HG03066 (cell line): ENCODE data around the gene ASRGL1.
"Not testable (repeated sequence)": the region's sequence is repeated elsewhere in the genome, so short reads cannot be mapped to it uniquely, and the experiment has no call there.

Source experiments
- ATAC-seq: cut with Tn5 transposase; IDR thresholded peaks from one replicate; pipeline ENCODE4 v1.9.1; 2021; ENCODE audit warnings: low read depth; ENCODE audit not compliant: unreplicated experiment

The ASRGL1 gene

DNA sequence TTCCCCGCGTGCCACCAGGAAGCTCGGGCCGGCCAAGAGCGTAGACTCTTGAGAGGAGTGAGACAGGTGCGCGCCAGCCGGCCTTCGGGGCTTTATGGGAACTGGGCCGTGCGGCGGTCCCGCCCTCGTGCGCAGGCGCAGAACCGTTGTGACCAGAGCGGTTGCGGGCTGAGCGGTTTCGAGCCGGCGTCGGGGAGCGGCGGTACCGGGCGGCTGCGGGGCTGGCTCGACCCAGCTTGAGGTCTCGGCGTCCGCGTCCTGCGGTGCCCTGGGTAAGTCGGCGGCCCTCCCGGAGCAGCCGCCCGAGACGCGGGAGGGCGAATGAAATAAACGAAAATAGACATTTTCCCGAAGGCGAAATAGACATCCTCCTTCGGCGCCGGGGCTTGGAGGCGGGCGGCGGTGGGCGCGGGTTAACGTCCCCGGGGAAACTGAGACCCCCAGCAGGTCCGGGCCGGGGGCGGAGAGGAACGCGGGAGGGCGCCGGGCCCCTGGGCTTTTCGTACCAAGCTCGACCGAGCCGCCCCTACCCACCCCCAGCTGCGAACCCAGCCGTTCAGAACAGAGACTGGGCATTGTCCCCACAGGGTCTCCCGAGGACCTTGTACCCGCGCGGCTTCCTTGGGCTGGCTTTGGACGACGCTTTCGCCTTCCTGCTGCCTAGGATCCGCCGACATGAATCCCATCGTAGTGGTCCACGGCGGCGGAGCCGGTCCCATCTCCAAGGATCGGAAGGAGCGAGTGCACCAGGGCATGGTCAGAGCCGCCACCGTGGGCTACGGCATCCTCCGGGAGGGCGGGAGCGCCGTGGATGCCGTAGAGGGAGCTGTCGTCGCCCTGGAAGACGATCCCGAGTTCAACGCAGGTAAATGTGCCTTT lies at the start of gene ASRGL1:
Gene ASRGL1, plus strand, starts transcription at position 146 of the 879 bp plus-strand sequence. Its CDS starts 530 bp downstream, at position 676.
- ATAC-seq = no peak

- no peak for ATAC-seq
Observed at GRCh38 chr11:62295504-62295903, 41.7 kb upstream of the ASRGL1 start.

GRCh38 chr11:62298975-62299374 lies 38.3 kb upstream of the ASRGL1 start, which contains the start of gene SCGB1D4:
SCGB1D4 (minus strand) TSS chr11:62299075; CDS start chr11:62299010, 65 bp downstream.
- no peak for ATAC-seq

DNA sequence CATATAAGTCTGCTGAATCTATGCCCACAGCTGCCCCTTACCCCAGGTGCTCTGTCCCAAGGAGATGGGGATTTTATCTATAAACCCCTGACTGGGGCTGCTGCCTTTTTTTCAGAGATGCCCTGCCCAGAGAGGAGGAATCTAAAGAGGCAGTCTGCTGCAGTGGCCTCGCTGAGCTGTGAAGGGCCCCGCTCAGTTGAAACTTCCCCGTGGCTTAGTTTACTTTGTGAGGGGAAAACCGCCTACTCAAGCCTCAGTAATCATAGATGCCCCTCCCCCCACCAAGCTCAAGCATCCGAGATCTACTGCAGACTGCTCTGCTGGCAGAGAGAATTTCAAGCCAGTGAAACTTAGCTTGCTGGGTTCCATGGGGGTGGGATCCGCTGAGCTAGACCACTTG lies 31.0 kb upstream of the ASRGL1 start:
- ATAC-seq = no peak

- ATAC-seq = no peak
Observed at GRCh38 chr11:62307950-62308349, 29.3 kb upstream of the ASRGL1 start.

DNA sequence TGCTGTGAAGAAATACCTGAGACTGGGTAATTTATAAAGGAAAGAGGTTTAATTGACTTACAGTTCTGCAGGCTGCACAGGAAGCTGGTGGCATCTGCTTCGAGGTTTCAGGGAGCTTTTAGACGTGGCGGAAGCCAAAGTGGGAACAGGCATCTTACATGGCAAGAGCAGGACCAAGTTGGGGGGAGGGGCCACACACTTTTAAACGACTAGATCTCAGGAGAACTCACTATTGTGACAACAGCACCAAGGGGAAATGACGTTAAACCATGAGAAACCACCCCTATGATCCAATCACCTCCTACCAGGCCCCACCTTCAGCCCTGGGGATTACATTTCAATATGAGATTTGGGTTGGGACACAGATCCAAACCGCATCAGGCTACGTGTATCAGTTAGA lies 27.3 kb upstream of the ASRGL1 start:
- no peak for ATAC-seq

- no peak for ATAC-seq
Observed at GRCh38 chr11:62315431-62315830, 21.8 kb upstream of the ASRGL1 start.

DNA sequence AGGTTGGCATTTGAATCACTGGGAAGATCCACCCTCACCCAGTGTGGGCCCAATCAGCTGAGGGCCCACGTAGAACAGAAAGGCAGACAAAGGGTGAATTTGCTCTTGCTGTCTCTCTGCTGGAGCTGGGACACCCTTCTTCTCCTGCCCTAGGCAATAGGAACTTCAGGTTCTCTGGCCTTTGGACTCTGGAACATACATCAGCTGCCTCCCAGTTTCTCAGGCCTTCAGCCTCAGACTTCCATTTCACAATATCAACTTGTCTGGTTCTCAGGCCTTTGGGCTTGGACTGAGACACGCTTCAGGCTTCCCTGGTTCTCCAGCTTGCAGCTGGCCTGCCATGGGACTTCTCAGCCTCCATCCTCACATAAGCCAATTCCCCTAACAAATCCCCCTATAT lies 14.7 kb upstream of the ASRGL1 start:
- no peak for ATAC-seq

DNA sequence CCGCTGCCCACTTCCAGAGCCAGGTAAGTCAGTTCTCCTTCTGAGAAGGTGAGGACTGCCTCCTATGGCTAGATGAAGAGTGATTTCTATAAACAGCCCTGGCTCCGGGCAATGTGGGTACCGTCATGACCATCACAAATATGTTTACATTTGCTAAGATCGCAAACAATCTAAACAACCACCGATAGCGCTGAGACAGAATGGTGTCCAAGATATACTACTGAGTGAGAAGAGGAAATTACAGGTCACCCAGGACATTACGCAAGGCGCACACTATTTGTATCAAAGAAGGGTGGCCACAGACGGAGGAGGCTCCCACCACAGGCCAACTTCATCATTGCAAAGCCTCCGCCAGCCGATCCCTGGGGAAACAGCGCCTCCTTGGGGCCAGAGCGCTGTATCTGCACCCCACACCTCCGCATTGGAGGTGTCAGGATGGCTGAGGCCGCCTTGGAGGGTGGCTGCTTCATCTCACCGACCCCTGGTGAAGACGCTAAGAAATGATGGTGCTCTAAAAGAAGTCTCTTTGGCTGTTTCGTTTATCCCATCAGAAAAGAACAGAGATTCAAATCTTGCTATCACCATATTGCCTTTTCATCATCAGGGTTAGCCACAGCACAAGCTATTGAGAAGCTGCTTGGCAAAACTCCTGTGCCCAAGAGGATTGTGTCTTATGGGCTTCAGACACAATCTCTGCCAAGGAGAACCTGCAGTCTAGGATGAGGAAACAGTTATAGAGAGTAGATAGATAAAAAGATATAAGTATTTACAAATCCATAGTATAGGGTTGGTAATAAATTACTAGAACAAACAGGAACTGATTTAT lies 12.3 kb upstream of the ASRGL1 start:
- no peak for ATAC-seq

DNA sequence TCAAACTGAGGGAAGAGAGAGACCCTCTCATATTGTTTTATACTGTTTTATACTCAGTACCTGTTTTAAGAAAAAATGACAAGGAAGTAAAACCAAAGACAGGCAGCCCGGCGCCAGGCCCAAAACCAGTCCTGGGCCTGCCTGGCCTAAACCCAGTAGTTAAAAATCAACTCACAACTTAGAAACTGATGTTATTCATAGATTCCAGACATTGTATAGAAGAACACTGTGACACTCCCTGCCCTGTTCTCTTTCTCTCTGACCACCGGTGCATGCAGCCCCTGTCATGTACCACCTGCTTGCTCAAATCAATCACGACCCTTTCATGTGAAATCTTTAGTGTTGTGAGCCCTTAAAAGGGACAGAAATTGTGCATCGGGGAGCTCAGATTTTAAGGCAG lies 11.5 kb upstream of the ASRGL1 start:
- ATAC-seq = not testable (repeated sequence)

DNA sequence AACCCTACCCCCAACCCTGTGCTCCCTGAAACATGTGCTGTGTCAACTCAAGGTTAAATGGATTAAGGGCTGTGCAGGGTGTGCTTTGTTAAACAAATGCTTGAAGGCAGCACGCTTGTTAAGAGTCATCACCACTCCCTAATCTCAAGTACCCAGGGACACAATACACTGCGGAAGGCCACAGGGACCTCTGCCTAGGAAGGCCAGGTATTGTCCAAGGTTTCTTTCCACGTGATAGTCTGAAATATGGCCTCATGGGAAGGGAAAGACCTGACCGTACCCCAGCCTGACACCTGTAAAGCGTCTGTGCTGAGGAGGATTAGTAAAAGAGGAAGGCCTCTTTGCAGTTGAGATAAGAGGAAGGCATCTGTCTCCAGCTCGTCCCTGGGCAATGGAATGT lies 10.5 kb upstream of the ASRGL1 start:
- ATAC-seq = not testable (repeated sequence)

- ATAC-seq = not testable (repeated sequence)
Observed at GRCh38 chr11:62327541-62327940, 9.7 kb upstream of the ASRGL1 start.

DNA sequence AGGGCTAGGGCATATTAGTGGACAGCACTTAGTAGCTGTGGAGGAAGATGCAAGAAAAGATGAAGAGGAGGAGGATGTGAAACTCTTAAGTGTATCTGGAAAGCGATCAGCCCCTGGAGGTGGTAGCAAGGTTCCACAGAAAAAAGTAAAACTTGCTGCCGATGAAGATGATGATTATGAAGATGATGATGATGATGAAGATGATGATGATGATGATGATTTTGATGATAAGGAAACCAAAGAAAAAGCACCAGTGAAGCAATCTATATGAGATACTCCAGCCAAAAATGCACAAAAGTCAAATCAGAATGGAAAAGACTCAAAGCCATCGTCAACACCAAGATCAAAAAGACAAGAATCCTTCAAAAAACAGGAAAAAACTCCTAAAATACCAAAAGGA lies 6.0 kb upstream of the ASRGL1 start:
- not testable (repeated sequence) for ATAC-seq

DNA sequence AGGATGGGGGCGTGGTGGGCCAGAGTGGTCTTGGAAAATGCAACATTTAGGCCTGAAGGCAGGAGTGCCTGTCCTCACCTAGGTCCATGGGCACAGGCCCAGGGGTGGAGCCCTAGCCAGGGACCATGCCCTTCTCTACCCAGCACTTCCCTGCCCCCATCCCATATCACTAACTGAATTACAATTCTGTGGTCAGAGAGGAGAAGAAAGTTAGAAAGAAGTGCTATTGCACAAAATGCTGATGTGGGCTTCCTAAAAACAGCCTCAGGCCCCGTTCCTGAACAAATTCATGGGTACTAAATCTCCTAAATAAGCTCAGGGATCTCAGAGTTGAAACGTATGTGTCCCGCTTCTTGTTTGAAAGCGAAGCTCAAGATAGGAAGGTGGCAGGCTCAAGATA lies 3.5 kb upstream of the ASRGL1 start:
- ATAC-seq = no peak

DNA sequence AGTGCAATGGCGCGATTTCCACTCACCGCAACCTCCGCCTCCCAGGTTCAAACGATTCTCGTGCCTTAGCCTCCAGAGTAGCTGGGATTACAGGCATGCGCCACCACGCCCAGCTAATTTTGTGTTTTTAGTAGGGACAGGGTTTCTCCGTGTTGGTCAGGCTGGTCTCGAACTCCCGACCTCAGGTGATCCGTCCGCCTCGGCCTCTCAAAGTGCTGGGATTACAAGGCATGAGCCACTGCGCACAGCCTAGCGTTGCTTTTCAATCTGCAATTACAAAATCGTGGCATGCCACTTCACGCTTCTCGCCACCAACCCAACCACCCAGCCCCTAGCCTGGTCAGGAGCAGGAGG lies 322 bp upstream of the ASRGL1 start:
- not testable (repeated sequence) for ATAC-seq

DNA sequence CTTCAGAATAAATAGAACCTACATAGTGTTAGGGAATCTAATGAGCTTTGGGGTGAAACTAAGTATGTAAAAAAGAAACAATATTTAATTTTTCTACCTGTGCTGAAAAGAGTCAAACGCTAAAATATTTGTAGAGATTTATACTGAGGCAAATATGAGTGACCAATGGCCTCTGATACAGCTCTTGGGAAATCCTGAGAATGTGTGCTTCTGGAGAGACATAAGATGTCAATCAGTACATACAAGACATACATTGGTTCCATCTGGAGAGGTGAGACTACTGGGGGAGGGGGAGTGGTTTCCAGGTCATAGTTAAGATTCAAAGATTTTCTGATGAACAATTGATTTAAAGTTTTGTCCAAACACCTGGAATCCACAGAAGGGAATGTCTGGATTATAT lies 970 bp downstream of the ASRGL1 start:
- no peak for ATAC-seq

DNA sequence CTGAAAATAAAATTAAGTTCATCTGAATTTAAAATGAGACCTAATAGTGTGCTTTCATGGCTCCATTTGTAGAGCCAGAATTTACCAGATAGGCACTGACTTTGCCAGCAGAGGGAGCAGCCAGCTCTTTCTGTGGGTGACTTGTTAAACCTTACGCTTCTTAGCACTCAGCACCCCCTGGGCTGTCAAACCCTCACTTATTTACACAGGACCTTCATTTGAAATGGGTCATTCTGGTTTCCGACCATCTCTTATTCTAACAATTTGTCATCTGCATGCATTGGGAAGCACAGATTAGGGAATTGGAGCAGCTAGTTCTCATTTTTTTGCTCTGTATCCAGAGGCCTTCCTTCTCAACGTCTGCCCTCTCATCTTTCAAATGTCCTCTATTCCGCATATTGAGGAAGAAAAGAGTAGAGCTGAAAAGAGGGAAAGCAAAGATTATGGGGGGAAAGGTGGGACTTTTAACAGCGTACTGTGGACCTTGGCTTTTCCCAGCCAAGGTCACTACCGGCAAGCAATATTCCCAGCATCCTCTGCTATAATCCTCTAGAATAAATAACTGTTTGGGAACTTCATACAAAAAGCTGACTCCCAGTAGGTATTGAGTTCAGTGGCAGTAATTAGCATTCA lies 3.1 kb downstream of the ASRGL1 start:
- no peak for ATAC-seq

DNA sequence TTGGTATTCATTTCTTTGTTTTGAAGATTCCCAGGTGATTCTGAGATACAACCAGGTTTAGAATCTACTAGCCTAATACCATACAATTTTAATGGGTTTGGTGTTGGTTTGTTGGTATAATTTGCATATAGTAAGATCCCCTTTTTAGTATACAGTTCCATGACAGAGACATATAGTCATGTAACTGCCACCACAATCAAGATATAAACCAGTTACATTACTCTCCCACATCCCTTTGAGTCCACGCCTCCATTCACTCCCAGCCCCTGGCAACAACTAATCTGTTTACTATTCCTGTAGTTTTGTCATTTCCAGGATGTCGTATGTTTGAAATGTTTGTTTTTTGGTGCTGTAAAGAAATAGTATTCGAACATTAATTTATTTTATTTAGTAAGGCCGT lies 4.3 kb downstream of the ASRGL1 start:
- no peak for ATAC-seq

- ATAC-seq = not testable (repeated sequence)
Observed at GRCh38 chr11:62343646-62344190, 6.5 kb downstream of the ASRGL1 start.

- no peak for ATAC-seq
Observed at GRCh38 chr11:62344210-62344609, 7.0 kb downstream of the ASRGL1 start.

- ATAC-seq = no peak
Observed at GRCh38 chr11:62345861-62346260, 8.6 kb downstream of the ASRGL1 start.
